Activated T-helper 1 cell treated with Interleukin-2 at 50 U/mL for 16 hours (primary cell): ENCODE data around the gene SVIL.
"Not testable (repeated sequence)": the region's sequence is repeated elsewhere in the genome, so short reads cannot be mapped to it uniquely, and the experiment has no call there.

Experiments used
- DNase-seq: peaks from one replicate; pipeline ENCODE4 v3.0.0-alpha.2; 2020; ENCODE audit warnings: low read depth

The SVIL gene

GRCh38 chr10:29600067-29600466 is 34.7 kb downstream of the SVIL start:
- no peak for DNase-seq

GRCh38 chr10:29598851-29599311 is 35.9 kb downstream of the SVIL start:
- DNase-seq, result no peak

- no peak for DNase-seq
Measured at GRCh38 chr10:29596826-29597225, 37.9 kb downstream of the SVIL start.

GRCh38 chr10:29596356-29596755 is 38.4 kb downstream of the SVIL start:
- DNase-seq, result no peak

GRCh38 chr10:29595636-29596225 is 39.0 kb downstream of the SVIL start:
- no peak for DNase-seq

- no peak for DNase-seq
Measured at GRCh38 chr10:29595146-29595545, 39.6 kb downstream of the SVIL start.

- DNase-seq, result no peak
Measured at GRCh38 chr10:29591651-29591968, 43.2 kb downstream of the SVIL start.

GRCh38 chr10:29590915-29591650 is 43.7 kb downstream of the SVIL start:
- DNase-seq, result no peak

- DNase-seq, result no peak
Measured at GRCh38 chr10:29588629-29589421, 45.9 kb downstream of the SVIL start.

- DNase-seq, result not testable (repeated sequence)
Measured at GRCh38 chr10:29587750-29588628, 46.8 kb downstream of the SVIL start.

- DNase-seq, result not testable (repeated sequence)
Measured at GRCh38 chr10:29587102-29587749, 47.5 kb downstream of the SVIL start.

- DNase-seq, result no peak
Measured at GRCh38 chr10:29586509-29586908, 48.3 kb downstream of the SVIL start.

- DNase-seq, result no peak
Measured at GRCh38 chr10:29585488-29585976, 49.2 kb downstream of the SVIL start.

GRCh38 chr10:29584436-29584835 is 50.3 kb downstream of the SVIL start:
- DNase-seq, result no peak

- DNase-seq, result no peak
Measured at GRCh38 chr10:29583674-29584073, 51.1 kb downstream of the SVIL start.

- DNase-seq, result not testable (repeated sequence)
Measured at GRCh38 chr10:29582769-29583168, 52.0 kb downstream of the SVIL start.

GRCh38 chr10:29579455-29579970 is 55.3 kb downstream of the SVIL start:
- DNase-seq, result no peak

- DNase-seq, result no peak
Measured at GRCh38 chr10:29578457-29578856, 56.3 kb downstream of the SVIL start.

- no peak for DNase-seq
Measured at GRCh38 chr10:29576681-29577080, 58.1 kb downstream of the SVIL start.

GRCh38 chr10:29575098-29575455 is 59.7 kb downstream of the SVIL start:
- no peak for DNase-seq
